Measurements from ENCODE around the gene TMEM59. TPM values are rescaled to one million over a fixed set of nuclear protein-coding genes. Genes with fewer than 3 reads are reported as not detected.

TMEM59 gene
- total RNA-seq, 4 donors from 2014 or later, result 157 to 323 (median 234) TPM

GRCh38 chr1:53987880-53988279, 65.1 kb downstream of the TMEM59 start:
- H3K4me1 ChIP-seq, result peaks cover 2% of the 10 kb centered on the region
- WGBS, result 88% methylated on average over 2 of the region's 2 CpGs
- H3K27ac ChIP-seq, result no peak overlapping the region
- no peaks in the 10 kb centered on the region for H3K27me3 ChIP-seq
- no peak for DNase-seq (ENCODE audit: low spot score in 2 of 2)
- no peaks in the 10 kb centered on the region for H3K36me3 ChIP-seq
- no peaks in the 10 kb centered on the region for H3K9me3 ChIP-seq
- TF ChIP-seq, protein P1, sequence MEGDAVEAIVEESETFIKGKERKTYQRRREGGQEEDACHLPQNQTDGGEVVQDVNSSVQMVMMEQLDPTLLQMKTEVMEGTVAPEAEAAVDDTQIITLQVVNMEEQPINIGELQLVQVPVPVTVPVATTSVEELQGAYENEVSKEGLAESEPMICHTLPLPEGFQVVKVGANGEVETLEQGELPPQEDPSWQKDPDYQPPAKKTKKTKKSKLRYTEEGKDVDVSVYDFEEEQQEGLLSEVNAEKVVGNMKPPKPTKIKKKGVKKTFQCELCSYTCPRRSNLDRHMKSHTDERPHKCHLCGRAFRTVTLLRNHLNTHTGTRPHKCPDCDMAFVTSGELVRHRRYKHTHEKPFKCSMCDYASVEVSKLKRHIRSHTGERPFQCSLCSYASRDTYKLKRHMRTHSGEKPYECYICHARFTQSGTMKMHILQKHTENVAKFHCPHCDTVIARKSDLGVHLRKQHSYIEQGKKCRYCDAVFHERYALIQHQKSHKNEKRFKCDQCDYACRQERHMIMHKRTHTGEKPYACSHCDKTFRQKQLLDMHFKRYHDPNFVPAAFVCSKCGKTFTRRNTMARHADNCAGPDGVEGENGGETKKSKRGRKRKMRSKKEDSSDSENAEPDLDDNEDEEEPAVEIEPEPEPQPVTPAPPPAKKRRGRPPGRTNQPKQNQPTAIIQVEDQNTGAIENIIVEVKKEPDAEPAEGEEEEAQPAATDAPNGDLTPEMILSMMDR (IDR thresholded peaks at IDR 0.05), result no peak
- TF ChIP-seq POLR2A (IDR thresholded peaks at IDR 0.05) (no peak), POLR2AphosphoS5 (IDR thresholded peaks at IDR 0.05) (no peak)
- H3K4me3 ChIP-seq, result no peak overlapping the region

- Histone ChIP-seq H3K9me3 (no peaks in the 10 kb centered on the region), H3K36me3 (no peaks in the 10 kb centered on the region), H3K4me1 (peaks cover 13% of the 10 kb centered on the region), H3K4me3 (no peak overlapping the region), H3K27ac (no peak overlapping the region), H3K27me3 (no peaks in the 10 kb centered on the region)
- 85% methylated on average over 3 of the region's 3 CpGs for WGBS
- no peak for DNase-seq (ENCODE audit: low spot score in 2 of 2)
- TF ChIP-seq POLR2AphosphoS5 (IDR thresholded peaks at IDR 0.05) (no peak), EP300 (IDR thresholded peaks at IDR 0.05) (no peak), POLR2A (IDR thresholded peaks at IDR 0.05) (no peak)
- TF ChIP-seq, protein P1 (IDR thresholded peaks at IDR 0.05), result no peak
Measured at GRCh38 chr1:53986458-53986857, 66.5 kb downstream of the TMEM59 start.

DNA sequence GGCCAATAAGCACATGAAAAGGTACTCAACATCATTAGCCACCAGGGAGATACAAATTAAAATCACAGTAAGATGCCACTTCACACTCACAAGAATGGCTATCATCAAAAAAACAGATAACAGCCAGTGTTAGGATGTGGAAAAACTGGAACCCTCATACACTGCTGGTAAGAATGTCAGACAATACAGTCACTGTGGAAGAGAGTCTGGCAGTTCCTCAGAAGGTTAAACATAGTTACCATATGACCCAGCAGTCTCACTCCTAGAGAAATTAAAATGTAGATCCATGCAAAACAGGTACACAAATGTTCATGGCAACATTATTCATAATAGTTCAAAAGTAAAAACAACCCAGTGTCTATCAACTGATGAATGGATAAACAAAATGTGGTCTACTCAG, 68.3 kb downstream of the TMEM59 start:
- no peak for DNase-seq (ENCODE audit: low spot score in 2 of 2)
- no peak overlapping the region for H3K27ac ChIP-seq
- H3K4me3 ChIP-seq, result no peak overlapping the region
- TF ChIP-seq, protein P1 (IDR thresholded peaks at IDR 0.05), result no peak
- no peak for TF ChIP-seq EP300 (IDR thresholded peaks at IDR 0.05)
- TF ChIP-seq POLR2A (IDR thresholded peaks at IDR 0.05), result no peak
- TF ChIP-seq POLR2AphosphoS5 (IDR thresholded peaks at IDR 0.05), result no peak
- no peaks in the 10 kb centered on the region for H3K27me3 ChIP-seq
- H3K4me1 ChIP-seq, result peaks cover 13% of the 10 kb centered on the region
- no peaks in the 10 kb centered on the region for H3K9me3 ChIP-seq
- H3K36me3 ChIP-seq, result no peaks in the 10 kb centered on the region

DNA sequence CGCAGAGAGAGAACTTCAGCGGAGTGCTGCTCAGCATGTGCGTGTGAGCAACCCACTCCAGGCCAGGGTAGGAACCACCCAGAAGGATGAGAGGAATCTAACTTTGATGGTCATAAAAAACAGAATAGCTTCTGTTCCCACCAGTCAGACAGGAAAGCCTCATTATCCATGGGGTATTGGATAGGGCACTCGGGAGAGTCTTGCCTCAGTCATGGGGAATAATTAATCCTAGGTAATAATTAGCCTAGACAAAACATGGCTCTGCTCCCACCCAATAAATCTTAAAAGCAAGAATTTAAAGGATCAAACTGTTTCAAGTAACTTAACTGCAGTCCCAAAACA, 70.3 kb downstream of the TMEM59 start:
- Histone ChIP-seq H3K27ac (peak overlapping the region; percentile 44), H3K27me3 (no peaks in the 10 kb centered on the region), H3K4me3 (peak overlapping the region; percentile 42), H3K9me3 (no peaks in the 10 kb centered on the region), H3K36me3 (no peaks in the 10 kb centered on the region), H3K4me1 (peaks cover 13% of the 10 kb centered on the region)
- WGBS, result 22% methylated on average over 4 of the region's 4 CpGs
- TF ChIP-seq POLR2A (IDR thresholded peaks at IDR 0.05), result no peak
- TF ChIP-seq, protein P1 (IDR thresholded peaks at IDR 0.05), result no peak
- no peak for TF ChIP-seq EP300 (IDR thresholded peaks at IDR 0.05)
- TF ChIP-seq POLR2AphosphoS5 (IDR thresholded peaks at IDR 0.05), result no peak
- DNase-seq (ENCODE audit: low spot score in 2 of 2), result no peak

- Histone ChIP-seq H3K4me1 (peaks cover 13% of the 10 kb centered on the region), H3K36me3 (no peaks in the 10 kb centered on the region), H3K9me3 (no peaks in the 10 kb centered on the region), H3K27ac (peak overlapping the region; percentile 44), H3K4me3 (peak overlapping the region; percentile 42), H3K27me3 (no peaks in the 10 kb centered on the region)
- TF ChIP-seq POLR2A (IDR thresholded peaks at IDR 0.05), result no peak
- TF ChIP-seq EP300 (IDR thresholded peaks at IDR 0.05), result no peak
- TF ChIP-seq POLR2AphosphoS5 (IDR thresholded peaks at IDR 0.05), result no peak
- TF ChIP-seq, protein P1 (IDR thresholded peaks at IDR 0.05), result no peak
- WGBS, result 33% methylated on average over 20 of the region's 20 CpGs
- DNase-seq (ENCODE audit: low spot score in 2 of 2), result peak in 1 of 2 donors; percentile 67
Measured at GRCh38 chr1:53982034-53982762, 70.8 kb downstream of the TMEM59 start.

All from suprapubic skin (tissue), 4 donors.